Smooth muscle cell (in vitro differentiated cells): ENCODE measurements around the gene SPDYA. TPM values are rescaled to one million over a fixed set of nuclear protein-coding genes. Genes with fewer than 3 reads are reported as not detected.

Source experiments
- DNase-seq: peaks from one replicate; lab custom pipeline; 2025; ENCODE audit not compliant: unreplicated experiment; lab: John Stamatoyannopoulos, UW
- H2AFZ ChIP-seq: fragments of 200-600 bp; sonication (generic); 2 replicates; pipeline ENCODE4 v1.6.0; 2016; ENCODE audit warnings: antibody characterized with exemption, low read depth, mild to moderate bottlenecking
- H3F3A ChIP-seq: fragments of 200-600 bp; sonication (generic); 2 replicates; pipeline ENCODE4 v1.6.0; 2017; ENCODE audit warnings: antibody characterized with exemption, low read depth
- H3K27ac ChIP-seq: fragments of 200-600 bp; sonication (generic); 2 replicates; pipeline ENCODE4 v1.5.1; 2016; ENCODE audit warnings: low read depth, mild to moderate bottlenecking
- H3K27me3 ChIP-seq: fragments of 200-600 bp; sonication (generic); 2 replicates; pipeline ENCODE4 v1.6.1; 2016; ENCODE audit warnings: low read depth, mild to moderate bottlenecking
- H3K36me3 ChIP-seq: fragments of 200-600 bp; sonication (generic); 2 replicates; pipeline ENCODE4 v1.5.1; 2016; ENCODE audit warnings: low read depth
- H3K4me1 ChIP-seq: fragments of 200-600 bp; sonication (generic); 2 replicates; pipeline ENCODE4 v1.5.1; 2016; ENCODE audit warnings: low read depth
- H3K4me2 ChIP-seq: fragments of 200-600 bp; sonication (generic); 2 replicates; pipeline ENCODE4 v1.6.0; 2016; ENCODE audit warnings: mild to moderate bottlenecking
- H3K4me3 ChIP-seq: fragments of 200-600 bp; sonication (generic); 2 replicates; pipeline ENCODE4 v1.5.1; 2016; ENCODE audit warnings: mild to moderate bottlenecking
- H3K79me2 ChIP-seq: fragments of 200-600 bp; sonication (generic); 2 replicates; pipeline ENCODE4 v1.6.0; 2016; ENCODE audit warnings: low read depth, mild to moderate bottlenecking
- H3K9ac ChIP-seq: fragments of 200-600 bp; sonication (generic); 2 replicates; pipeline ENCODE4 v1.6.0; 2016; ENCODE audit warnings: low read depth
- H3K9me3 ChIP-seq: fragments of 200-600 bp; sonication (generic); replicated peaks from 2 replicates; pipeline ENCODE4 v1.5.1; 2016; ENCODE audit warnings: low read depth
- H4K20me1 ChIP-seq: fragments of 200-600 bp; sonication (generic); 2 replicates; pipeline ENCODE4 v1.6.0; 2016; ENCODE audit warnings: low read depth
- WGBS: methylation state at CpG from one replicate; pipeline ENCODE4 v1.1.7; 2016; ENCODE audit warnings: low lambda C conversion rate; 5-methylcytosine and 5-hydroxymethylcytosine counted together
- polyA plus RNA-seq: library from polyadenylated mRNA; unstranded; fragments of >200 nt; fragmentation: Nextera tagmentation; extraction: Ambion mirVana; gene quantifications from 2 replicates; pipeline ENCODE4 v1.2.1, GENCODE V29; 2016
- total RNA-seq: library from RNA; depleted of rRNA; stranded (reverse); fragments of >200 nt; gene quantifications from 2 replicates; pipeline ENCODE4 v1.2.3, GENCODE V29; 2014
- TF ChIP-seq, protein P1 (sequence below): fragments of 200-600 bp; sonication (generic); IDR thresholded peaks from 2 replicates; pipeline ENCODE4 v1.5.1; 2017; ENCODE audit warnings: borderline replicate concordance, mild to moderate bottlenecking, antibody characterized with exemption; ENCODE audit not compliant: insufficient read depth, poor library complexity, severe bottlenecking

SPDYA gene
- total and polyA plus RNA-seq, 2 experiments from 2014 or later = 0.56 to 1.2 TPM

DNA sequence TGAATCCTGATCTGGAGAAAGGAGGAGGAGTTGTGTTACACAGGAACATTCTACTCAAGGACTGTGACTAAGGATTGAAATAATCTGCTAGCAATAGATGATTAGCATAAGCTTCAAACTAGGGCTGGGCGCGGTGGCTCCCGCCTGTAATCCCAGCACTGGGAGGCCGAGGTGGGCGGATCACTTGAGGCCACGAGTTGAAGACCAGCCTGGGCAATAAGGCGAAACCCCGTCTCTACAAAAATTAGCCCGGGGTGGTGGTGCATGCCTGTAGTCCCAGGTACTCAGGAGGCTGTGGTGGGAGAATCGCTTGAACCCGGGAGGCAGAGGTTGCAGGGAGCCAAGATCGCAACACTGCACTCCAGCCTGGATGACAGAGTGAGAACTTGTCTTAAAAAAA, 58.0 kb downstream of the SPDYA start:
- H3K4me2 ChIP-seq = peak overlapping the region; percentile 93
- peaks cover 8% of the 10 kb centered on the region for H3K4me1 ChIP-seq
- peak overlapping the region; percentile 92 for H3K9ac ChIP-seq
- H3K79me2 ChIP-seq = peaks cover 47% of the 10 kb centered on the region
- no peaks in the 10 kb centered on the region for H3K9me3 ChIP-seq
- H3K27me3 ChIP-seq = no peaks in the 10 kb centered on the region
- TF ChIP-seq, protein P1, sequence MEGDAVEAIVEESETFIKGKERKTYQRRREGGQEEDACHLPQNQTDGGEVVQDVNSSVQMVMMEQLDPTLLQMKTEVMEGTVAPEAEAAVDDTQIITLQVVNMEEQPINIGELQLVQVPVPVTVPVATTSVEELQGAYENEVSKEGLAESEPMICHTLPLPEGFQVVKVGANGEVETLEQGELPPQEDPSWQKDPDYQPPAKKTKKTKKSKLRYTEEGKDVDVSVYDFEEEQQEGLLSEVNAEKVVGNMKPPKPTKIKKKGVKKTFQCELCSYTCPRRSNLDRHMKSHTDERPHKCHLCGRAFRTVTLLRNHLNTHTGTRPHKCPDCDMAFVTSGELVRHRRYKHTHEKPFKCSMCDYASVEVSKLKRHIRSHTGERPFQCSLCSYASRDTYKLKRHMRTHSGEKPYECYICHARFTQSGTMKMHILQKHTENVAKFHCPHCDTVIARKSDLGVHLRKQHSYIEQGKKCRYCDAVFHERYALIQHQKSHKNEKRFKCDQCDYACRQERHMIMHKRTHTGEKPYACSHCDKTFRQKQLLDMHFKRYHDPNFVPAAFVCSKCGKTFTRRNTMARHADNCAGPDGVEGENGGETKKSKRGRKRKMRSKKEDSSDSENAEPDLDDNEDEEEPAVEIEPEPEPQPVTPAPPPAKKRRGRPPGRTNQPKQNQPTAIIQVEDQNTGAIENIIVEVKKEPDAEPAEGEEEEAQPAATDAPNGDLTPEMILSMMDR = no peak
- H2AFZ ChIP-seq = no peak overlapping the region
- peak overlapping the region; percentile 68 for H3K4me3 ChIP-seq
- WGBS = 81% methylated on average over 12 of the region's 12 CpGs
- no peaks in the 10 kb centered on the region for H3F3A ChIP-seq
- H3K36me3 ChIP-seq = no peaks in the 10 kb centered on the region
- no peak for DNase-seq
- peaks cover 11% of the 10 kb centered on the region for H4K20me1 ChIP-seq
- no peak overlapping the region for H3K27ac ChIP-seq

DNA sequence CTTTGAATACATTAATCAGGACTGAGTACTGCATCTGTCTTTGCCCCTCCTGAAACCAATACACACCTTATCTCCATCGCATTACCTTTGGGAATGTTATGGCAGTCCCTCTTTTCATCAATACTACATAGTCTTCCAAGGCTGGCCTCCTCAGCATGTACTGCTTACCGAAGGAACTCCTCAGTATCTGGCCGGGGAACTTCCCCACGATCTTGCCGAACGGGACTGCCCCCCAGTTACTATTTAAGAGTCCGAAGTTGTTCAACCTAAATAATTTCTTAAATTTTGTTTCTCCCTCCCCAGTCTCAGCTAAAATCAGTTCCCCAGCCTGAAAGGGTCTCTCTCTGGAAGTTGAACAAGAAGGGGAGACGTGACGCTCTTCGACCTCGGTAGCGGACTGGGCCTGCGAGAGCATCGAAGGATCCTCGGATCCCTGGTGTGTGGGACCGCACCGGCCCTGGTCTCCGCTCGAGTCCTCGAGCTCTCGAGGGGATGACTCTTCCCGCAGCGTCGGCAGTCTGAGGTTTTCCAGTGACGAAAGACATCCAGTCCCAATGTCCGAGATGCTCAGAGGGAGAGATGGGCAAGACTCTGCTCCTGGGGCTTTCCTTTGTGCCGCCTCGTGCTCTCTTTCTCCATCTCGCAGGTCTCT, 59.0 kb downstream of the SPDYA start:
- H2AFZ ChIP-seq = peak overlapping the region; percentile 56
- H3K4me2 ChIP-seq = peak overlapping the region; percentile 93
- H3F3A ChIP-seq = no peaks in the 10 kb centered on the region
- 1% methylated on average over 29 of the region's 29 CpGs for WGBS
- peaks cover 41% of the 10 kb centered on the region for H3K79me2 ChIP-seq
- TF ChIP-seq, protein P1 = no peak
- H3K9ac ChIP-seq = peak overlapping the region; percentile 92
- peaks cover 8% of the 10 kb centered on the region for H3K4me1 ChIP-seq
- no peak for DNase-seq
- H3K27me3 ChIP-seq = peaks cover 4% of the 10 kb centered on the region
- H3K27ac ChIP-seq = peak overlapping the region; percentile 72
- H3K4me3 ChIP-seq = peak overlapping the region; percentile 68
- H4K20me1 ChIP-seq = peaks cover 3% of the 10 kb centered on the region
- H3K36me3 ChIP-seq = no peaks in the 10 kb centered on the region
- H3K9me3 ChIP-seq = no peaks in the 10 kb centered on the region

DNA sequence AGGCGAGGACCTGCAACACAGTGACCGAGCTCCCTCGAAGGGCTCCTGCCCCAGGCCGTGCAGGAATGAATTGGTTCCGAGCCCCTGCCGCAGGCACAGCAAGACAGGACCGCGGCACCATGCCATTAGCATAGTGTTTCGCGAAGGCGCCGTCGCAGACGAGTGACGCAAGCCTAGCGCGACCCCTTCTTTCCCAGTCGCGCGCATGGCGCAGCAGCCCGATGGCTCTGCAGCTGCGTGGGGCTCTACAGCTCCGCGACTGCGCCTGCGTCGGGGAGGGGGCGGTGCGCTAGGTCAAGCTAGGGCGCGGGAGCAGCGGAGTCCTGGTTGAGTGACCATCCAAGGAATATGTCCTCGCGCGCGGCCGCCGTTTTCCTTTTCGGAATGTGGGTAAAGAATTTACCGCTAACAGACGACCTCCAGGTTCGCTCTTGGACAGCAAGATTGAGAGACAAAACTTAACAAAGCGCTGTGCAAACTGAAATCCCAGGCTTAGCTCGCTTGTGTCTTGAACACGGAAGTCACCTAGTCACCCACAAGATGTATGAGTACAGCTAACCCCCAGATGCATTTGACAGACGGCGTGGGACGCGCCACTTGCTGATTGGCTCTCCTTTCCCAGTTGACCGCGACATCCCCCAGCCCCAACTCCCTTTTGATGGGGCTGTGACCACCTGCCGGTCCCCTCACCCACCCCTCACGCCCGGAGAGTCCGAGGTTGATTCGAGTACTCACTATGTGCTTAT, 59.7 kb downstream of the SPDYA start, which contains the start of gene TRMT61B:
Gene TRMT61B, minus strand, starts transcription at position 164 of the 746 bp plus-strand sequence. Its CDS starts 32 bp downstream, at position 132.
- Histone ChIP-seq H3K9ac (peak within 1 kb of the TSS; percentile 92), H3K4me1 (peaks cover 8% of the 10 kb centered on the region), H3K36me3 (no peaks in the 10 kb centered on the region), H3K4me3 (peak within 1 kb of the TSS; percentile 68), H3K27me3 (peaks cover 9% of the 10 kb centered on the region), H2AFZ (peak within 1 kb of the TSS; percentile 92), H3F3A (no peaks in the 10 kb centered on the region), H3K9me3 (no peaks in the 10 kb centered on the region), H3K79me2 (peaks cover 37% of the 10 kb centered on the region), H4K20me1 (peaks cover 3% of the 10 kb centered on the region), H3K4me2 (peak within 1 kb of the TSS; percentile 93), H3K27ac (peak within 1 kb of the TSS; percentile 72)
- under 1% methylated on average over 57 of the region's 57 CpGs for WGBS
- peak; percentile 88 for DNase-seq
- TF ChIP-seq, protein P1 = no peak
